Keratinocyte (primary cell): ENCODE results near the gene KRT71.

Experiments used
- CTCF ChIP-seq, 3 experiments: IDR thresholded peaks in 1 of 3; conservative IDR thresholded peaks in 1 of 3; optimal IDR thresholded peaks in 1 of 3; 2 replicates in 2 of 3; 3 replicates in 1 of 3; pipeline versions ENCODE3 to v1.5.1; 2011; ENCODE audit warnings: low read length in 3 of 3, mild to moderate bottlenecking in 3 of 3, moderate library complexity in 2 of 3, control low read depth in 1 of 3, inconsistent platforms in 1 of 3; ENCODE audit not compliant: insufficient read depth in 2 of 3; ENCODE audit errors: extremely low read depth in 1 of 3
- EZH2 ChIP-seq: IDR thresholded peaks from one replicate; pipeline ENCODE4 v1.6.1; 2012; ENCODE audit warnings: inconsistent platforms, mild to moderate bottlenecking, low read length, moderate library complexity

- TF ChIP-seq EZH2 (no peak), CTCF (optimal IDR thresholded peaks at IDR 0.05 in 1 of 3, IDR thresholded peaks at IDR 0.05 in 1 of 3, conservative IDR thresholded peaks at IDR 0.05 in 1 of 3; ENCODE audit: extremely low read depth in 1 of 3, insufficient read depth in 2 of 3, low read length in 3 of 3) (no peak)
Observed at GRCh38 chr12:52539821-52540173, 13.1 kb downstream of the KRT71 start.
